PC-3 (cell line): ENCODE measurements around the gene CACHD1.

ENCODE experiments used
- CTCF ChIP-seq: fragments of 300-600 bp; sonication (generic); conservative IDR thresholded peaks from 2 replicates; pipeline ENCODE4 v1.5.1; 2017; ENCODE audit warnings: antibody characterized with exemption, low read depth, mild to moderate bottlenecking, low read length
- EZH2 ChIP-seq: fragments of 300-600 bp; sonication (generic); IDR thresholded peaks from one replicate; pipeline ENCODE4 v1.6.1; 2017; ENCODE audit warnings: antibody characterized with exemption, mild to moderate bottlenecking, low read length; ENCODE audit not compliant: unreplicated experiment
- EZH2phosphoT487 ChIP-seq: fragments of 300-600 bp; sonication (generic); IDR thresholded peaks from 2 replicates; pipeline ENCODE4 v1.6.1; 2018; ENCODE audit warnings: mild to moderate bottlenecking, antibody characterized with exemption, low read length, borderline replicate concordance

- TF ChIP-seq CTCF (no peak), EZH2 (no peak), EZH2phosphoT487 (no peak)
These were observed 66.3 kb downstream of the CACHD1 start for GRCh38 chr1:64535938-64536835.
